22Rv1 (cell line): Measurements from ENCODE around the gene ACTN2.

Experiments
- H3K27ac ChIP-seq: fragments of 450-650 bp; 2 replicates; pipeline ENCODE4 v1.5.1; 2017
- CTCF ChIP-seq: fragments of 450-650 bp; IDR thresholded peaks from 2 replicates; pipeline ENCODE4 v1.5.1; 2017; ENCODE audit warnings: mild to moderate bottlenecking
- ZFX ChIP-seq: fragments of 450-650 bp; IDR thresholded peaks from 2 replicates; pipeline ENCODE4 v1.6.1; 2017; ENCODE audit warnings: antibody characterized with exemption, borderline replicate concordance

ACTN2 gene

GRCh38 chr1:236759252-236759859 lies 73.1 kb downstream of the ACTN2 start:
- H3K27ac ChIP-seq = no peak overlapping the region
- TF ChIP-seq ZFX (no peak), CTCF (peak; percentile 96)

- no peak overlapping the region for H3K27ac ChIP-seq
- TF ChIP-seq CTCF (no peak), ZFX (no peak)
These were observed 74.2 kb downstream of the ACTN2 start for GRCh38 chr1:236760480-236760879.

GRCh38 chr1:236760986-236761385 lies 74.7 kb downstream of the ACTN2 start:
- no peak overlapping the region for H3K27ac ChIP-seq
- TF ChIP-seq CTCF (no peak), ZFX (no peak)

- TF ChIP-seq CTCF = no peak
- TF ChIP-seq ZFX = no peak
- H3K27ac ChIP-seq = no peak overlapping the region
These were observed 75.3 kb downstream of the ACTN2 start for GRCh38 chr1:236761397-236762132.

- TF ChIP-seq CTCF (no peak), ZFX (no peak)
- H3K27ac ChIP-seq = no peak overlapping the region
These were observed 76.1 kb downstream of the ACTN2 start for GRCh38 chr1:236762410-236762809.

GRCh38 chr1:236765831-236766230 lies 79.5 kb downstream of the ACTN2 start:
- no peak overlapping the region for H3K27ac ChIP-seq

More at GRCh38 chr1:236765831-236766230, 79.5 kb downstream of the ACTN2 start:
- TF ChIP-seq CTCF = no peak
- no peak for TF ChIP-seq ZFX
